HG03520 (cell line): ENCODE results near the gene SLC9A3.
"Not testable (repeated sequence)": the region's sequence is repeated elsewhere in the genome, so short reads cannot be mapped to it uniquely, and the experiment has no call there.

Experiments
- ATAC-seq: cut with Tn5 transposase; IDR thresholded peaks from one replicate; pipeline ENCODE4 v1.9.1; 2021; ENCODE audit warnings: mild to moderate bottlenecking, moderate library complexity; ENCODE audit not compliant: unreplicated experiment

The SLC9A3 gene

GRCh38 chr5:492314-492893, 31.8 kb downstream of the SLC9A3 start:
- no peak for ATAC-seq

- ATAC-seq = no peak
These were observed 32.4 kb downstream of the SLC9A3 start for GRCh38 chr5:491856-492155.

GRCh38 chr5:491119-491855, 33.0 kb downstream of the SLC9A3 start:
- no peak for ATAC-seq

GRCh38 chr5:490116-491106, 33.8 kb downstream of the SLC9A3 start:
- ATAC-seq = no peak

- no peak for ATAC-seq
These were observed 34.6 kb downstream of the SLC9A3 start for GRCh38 chr5:489689-490080.

- ATAC-seq = no peak
These were observed 35.2 kb downstream of the SLC9A3 start for GRCh38 chr5:488744-489688.

- ATAC-seq = no peak
These were observed 36.0 kb downstream of the SLC9A3 start for GRCh38 chr5:488241-488640.

GRCh38 chr5:486597-486996, 37.7 kb downstream of the SLC9A3 start:
- ATAC-seq = not testable (repeated sequence)

GRCh38 chr5:485946-486491, 38.2 kb downstream of the SLC9A3 start:
- ATAC-seq = no peak

- no peak for ATAC-seq
These were observed 38.9 kb downstream of the SLC9A3 start for GRCh38 chr5:485113-485945.

GRCh38 chr5:484556-484955, 39.7 kb downstream of the SLC9A3 start:
- no peak for ATAC-seq

- ATAC-seq = no peak
These were observed 40.7 kb downstream of the SLC9A3 start for GRCh38 chr5:483434-484140.

GRCh38 chr5:483011-483410, 41.2 kb downstream of the SLC9A3 start:
- ATAC-seq = no peak

GRCh38 chr5:482506-482905, 41.7 kb downstream of the SLC9A3 start:
- no peak for ATAC-seq

- ATAC-seq = no peak
These were observed 42.2 kb downstream of the SLC9A3 start for GRCh38 chr5:482021-482420.

- ATAC-seq = no peak
These were observed 42.9 kb downstream of the SLC9A3 start for GRCh38 chr5:481347-481746.

- no peak for ATAC-seq
These were observed 44.5 kb downstream of the SLC9A3 start for GRCh38 chr5:479566-480319.

- no peak for ATAC-seq
These were observed 45.2 kb downstream of the SLC9A3 start for GRCh38 chr5:478982-479535.
